Lower lobe of right lung (tissue), 2 donors: ENCODE results near the gene PRODH2. TPM values are rescaled to one million over a fixed set of nuclear protein-coding genes. Genes with fewer than 3 reads are reported as not detected.

Experiments used
- ATAC-seq, 2 donors: fragments of 200-7000 bp; cut with Tn5 transposase; one replicate each; pipeline ENCODE4 v1.9.1; 2020 to 2022; ENCODE audit warnings: mild to moderate bottlenecking in 2 of 2, moderate library complexity in 2 of 2
- DNase-seq: peaks from one replicate; pipeline ENCODE4 v3.0.0-alpha.2; 2020
- H3K27ac ChIP-seq: fragments of 200-600 bp; one replicate; pipeline ENCODE4 v1.8.0; 2022
- H3K27me3 ChIP-seq: fragments of 200-600 bp; one replicate; pipeline ENCODE4 v1.8.0; 2022; ENCODE audit warnings: low read depth
- H3K36me3 ChIP-seq: fragments of 200-600 bp; one replicate; pipeline ENCODE4 v1.8.0; 2022; ENCODE audit warnings: mild to moderate bottlenecking
- H3K4me1 ChIP-seq: fragments of 200-600 bp; one replicate; pipeline ENCODE4 v1.8.0; 2022
- H3K4me3 ChIP-seq: fragments of 200-600 bp; one replicate; pipeline ENCODE4 v1.8.0; 2022; ENCODE audit warnings: mild to moderate bottlenecking
- H3K9me3 ChIP-seq: fragments of 200-600 bp; one replicate; pipeline ENCODE4 v1.8.0; 2022
- intact Hi-C: fragments of 100-400 bp; cut with DNase I; formaldehyde crosslinking; loops from one replicate; pipeline ENCODE4 v1.11.0; 2022
- total RNA-seq: library from RNA; stranded (reverse); fragmentation: NEBNext Ultra II Directional; extraction: Animal tissue kit (Norgen Biotek cat#: 25700); gene quantifications from one replicate; pipeline ENCODE4 v1.2.1, GENCODE V29; 2021
- TF ChIP-seq, protein P1 (sequence below): fragments of 200-600 bp; IDR thresholded peaks from one replicate; pipeline ENCODE4 v1.8.0; 2022; ENCODE audit warnings: antibody characterized with exemption, mild to moderate bottlenecking
- donor health status: DM: no; HTN: yes; CAD: no; lungs with severe emphysema.

Gene PRODH2
- total RNA-seq, 1 donor from 2014 or later = not detected

DNA sequence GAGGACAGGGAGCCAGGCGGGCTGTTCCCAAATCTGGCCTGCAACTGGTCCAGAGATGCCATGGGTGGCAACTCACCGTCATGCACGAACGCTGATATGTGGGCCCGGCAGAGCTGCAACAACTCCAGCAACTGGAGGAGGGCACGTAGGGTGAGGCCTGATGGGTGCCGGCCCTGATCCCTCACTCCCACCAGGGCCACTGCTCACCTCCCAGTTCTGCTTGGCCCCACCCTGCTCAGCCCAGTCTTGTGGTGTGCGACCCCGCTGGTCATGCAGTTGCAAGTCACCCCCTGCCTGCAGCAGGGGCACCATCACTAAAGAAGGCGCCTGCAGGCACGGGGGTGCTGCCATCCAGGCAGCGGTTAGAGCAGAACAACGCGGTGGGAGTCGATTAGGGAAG, 20.3 kb downstream of the PRODH2 start:
- Histone ChIP-seq H3K4me1 (no peaks in the 10 kb centered on the region), H3K27me3 (peaks cover 12% of the 10 kb centered on the region), H3K9me3 (no peaks in the 10 kb centered on the region), H3K27ac (no peak overlapping the region), H3K4me3 (no peak overlapping the region), H3K36me3 (no peaks in the 10 kb centered on the region)
- TF ChIP-seq, protein P1, sequence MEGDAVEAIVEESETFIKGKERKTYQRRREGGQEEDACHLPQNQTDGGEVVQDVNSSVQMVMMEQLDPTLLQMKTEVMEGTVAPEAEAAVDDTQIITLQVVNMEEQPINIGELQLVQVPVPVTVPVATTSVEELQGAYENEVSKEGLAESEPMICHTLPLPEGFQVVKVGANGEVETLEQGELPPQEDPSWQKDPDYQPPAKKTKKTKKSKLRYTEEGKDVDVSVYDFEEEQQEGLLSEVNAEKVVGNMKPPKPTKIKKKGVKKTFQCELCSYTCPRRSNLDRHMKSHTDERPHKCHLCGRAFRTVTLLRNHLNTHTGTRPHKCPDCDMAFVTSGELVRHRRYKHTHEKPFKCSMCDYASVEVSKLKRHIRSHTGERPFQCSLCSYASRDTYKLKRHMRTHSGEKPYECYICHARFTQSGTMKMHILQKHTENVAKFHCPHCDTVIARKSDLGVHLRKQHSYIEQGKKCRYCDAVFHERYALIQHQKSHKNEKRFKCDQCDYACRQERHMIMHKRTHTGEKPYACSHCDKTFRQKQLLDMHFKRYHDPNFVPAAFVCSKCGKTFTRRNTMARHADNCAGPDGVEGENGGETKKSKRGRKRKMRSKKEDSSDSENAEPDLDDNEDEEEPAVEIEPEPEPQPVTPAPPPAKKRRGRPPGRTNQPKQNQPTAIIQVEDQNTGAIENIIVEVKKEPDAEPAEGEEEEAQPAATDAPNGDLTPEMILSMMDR = no peak
- ATAC-seq = no peak
- no peak for DNase-seq
- intact Hi-C loops = no loop called here

DNA sequence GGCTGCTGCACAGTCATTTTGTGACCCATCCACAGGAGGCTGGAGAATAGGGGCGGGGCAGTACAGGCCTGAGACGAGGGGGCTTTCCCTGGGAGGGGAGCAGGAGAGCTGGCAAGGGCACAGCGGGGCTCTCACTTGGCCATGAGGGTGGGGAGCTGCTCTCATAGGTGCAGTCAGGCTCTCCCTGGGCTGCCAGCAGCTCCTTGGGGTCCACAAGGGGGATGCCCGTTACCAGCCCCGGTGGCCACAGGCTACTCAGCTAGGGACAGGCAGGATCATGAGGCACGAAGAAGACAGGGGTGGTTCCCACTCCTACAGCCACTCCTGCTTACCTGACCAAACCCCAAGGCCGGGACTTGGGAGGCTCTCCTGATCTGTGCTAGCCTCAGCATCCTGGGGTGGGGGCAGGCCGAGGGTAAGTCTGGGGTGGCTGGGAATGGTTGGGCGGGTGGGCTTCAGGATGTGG, 20.8 kb downstream of the PRODH2 start:
- H3K4me3 ChIP-seq = no peak overlapping the region
- no peaks in the 10 kb centered on the region for H3K4me1 ChIP-seq
- H3K27me3 ChIP-seq = peaks cover 7% of the 10 kb centered on the region
- no peak overlapping the region for H3K27ac ChIP-seq
- no peaks in the 10 kb centered on the region for H3K36me3 ChIP-seq
- H3K9me3 ChIP-seq = no peaks in the 10 kb centered on the region
- intact Hi-C loops = no loop called here
- DNase-seq (no peak), ATAC-seq (no peak)
- TF ChIP-seq, protein P1 = no peak

DNA sequence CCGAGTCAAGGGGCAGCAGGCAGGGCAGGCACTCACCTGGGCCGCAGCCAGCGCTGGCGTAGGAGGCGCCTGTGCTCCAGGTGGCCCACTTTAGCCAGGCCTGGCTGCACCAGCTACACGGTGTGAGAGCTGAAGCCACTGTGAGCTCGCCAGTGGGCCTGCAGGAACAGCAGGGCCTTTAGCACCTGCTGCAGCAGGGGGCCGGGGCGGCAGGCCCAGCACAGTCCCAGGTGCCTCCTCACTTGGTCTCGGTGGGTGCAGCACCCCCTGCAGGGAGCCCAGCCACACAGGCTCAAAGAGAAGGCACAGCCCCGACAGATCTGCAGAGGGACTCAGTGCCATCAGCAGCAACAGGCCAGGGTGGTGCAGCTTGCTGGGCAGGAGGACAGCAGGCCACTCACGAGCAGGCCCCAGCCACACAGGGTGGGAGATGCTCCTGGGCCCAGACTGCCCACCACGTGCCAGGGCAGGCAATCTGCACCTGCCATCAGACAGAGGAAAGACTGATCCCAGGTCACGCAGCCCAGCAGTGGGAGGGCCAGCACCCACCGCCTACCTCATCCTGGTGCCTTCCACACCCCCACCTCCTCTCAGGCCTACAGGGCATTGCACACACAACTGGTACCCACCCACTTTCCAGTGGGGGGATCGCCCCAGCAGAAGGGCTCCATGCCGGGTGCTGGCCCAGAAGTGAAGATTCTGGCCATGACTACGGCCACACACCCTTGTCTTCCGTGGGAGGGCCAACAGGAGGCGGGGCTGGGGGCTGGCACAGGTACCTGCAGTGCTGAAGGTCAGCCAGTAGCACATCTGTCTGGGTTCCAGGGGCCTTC, 21.4 kb downstream of the PRODH2 start:
- Histone ChIP-seq H3K9me3 (no peaks in the 10 kb centered on the region), H3K27me3 (peaks cover 3% of the 10 kb centered on the region), H3K4me3 (no peak overlapping the region), H3K27ac (no peak overlapping the region), H3K36me3 (no peaks in the 10 kb centered on the region), H3K4me1 (no peaks in the 10 kb centered on the region)
- ATAC-seq = no peak
- intact Hi-C loops = no loop called here
- no peak for DNase-seq
- TF ChIP-seq, protein P1 = no peak

DNA sequence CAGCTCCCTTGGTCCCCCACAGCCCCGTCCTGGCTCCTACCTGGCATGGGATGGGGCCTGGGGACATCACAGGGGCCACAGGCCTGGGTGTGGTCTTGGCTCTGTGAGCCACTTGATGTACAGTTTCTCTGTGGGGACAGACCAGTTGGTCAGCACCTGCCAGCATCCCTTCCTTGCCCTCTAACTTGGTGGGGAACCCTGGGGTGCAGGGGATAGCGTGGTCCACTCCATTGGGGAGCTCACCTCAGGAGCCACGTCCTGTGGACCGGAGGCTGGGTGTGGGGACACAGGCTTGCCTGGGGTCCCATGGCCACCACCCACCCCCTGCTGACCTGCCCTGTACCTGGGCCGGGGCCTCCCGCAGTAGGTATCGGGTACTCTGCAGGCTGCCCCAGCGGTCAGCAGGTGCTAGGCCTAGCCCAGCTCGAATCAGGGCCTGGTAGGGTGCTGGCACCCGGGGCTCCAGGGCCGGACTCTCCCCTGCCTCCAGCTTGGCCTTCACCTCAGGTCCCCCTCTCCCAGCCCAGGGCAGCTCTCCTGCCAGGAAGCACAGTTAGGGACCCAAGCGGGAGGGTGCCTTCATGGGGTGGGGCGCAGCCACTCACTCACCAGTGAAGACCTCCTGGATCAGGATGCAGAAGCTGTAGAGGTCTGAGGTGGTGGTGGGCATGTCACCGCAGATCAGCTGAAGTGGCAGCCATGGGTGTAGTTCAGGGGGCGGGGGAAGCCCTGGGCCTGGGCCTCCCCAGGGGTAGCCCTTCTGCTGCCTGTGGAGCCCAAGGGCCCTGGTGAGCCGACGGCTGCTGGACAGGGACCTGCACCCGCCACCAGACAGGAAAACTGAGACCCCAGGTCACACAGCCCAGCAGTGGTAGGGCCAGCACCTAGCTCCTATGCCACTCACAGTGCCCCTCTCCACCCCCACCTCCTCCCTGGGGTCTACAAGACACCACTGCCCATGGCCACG, 22.4 kb downstream of the PRODH2 start:
- intact Hi-C loops = no loop called here
- ATAC-seq (peak in 1 of 2 donors; percentile 4), DNase-seq (no peak)
- no peaks in the 10 kb centered on the region for H3K4me1 ChIP-seq
- H3K27ac ChIP-seq = no peak overlapping the region
- peaks cover 3% of the 10 kb centered on the region for H3K27me3 ChIP-seq
- H3K36me3 ChIP-seq = no peaks in the 10 kb centered on the region
- no peak overlapping the region for H3K4me3 ChIP-seq
- no peaks in the 10 kb centered on the region for H3K9me3 ChIP-seq
- TF ChIP-seq, protein P1 = no peak

DNA sequence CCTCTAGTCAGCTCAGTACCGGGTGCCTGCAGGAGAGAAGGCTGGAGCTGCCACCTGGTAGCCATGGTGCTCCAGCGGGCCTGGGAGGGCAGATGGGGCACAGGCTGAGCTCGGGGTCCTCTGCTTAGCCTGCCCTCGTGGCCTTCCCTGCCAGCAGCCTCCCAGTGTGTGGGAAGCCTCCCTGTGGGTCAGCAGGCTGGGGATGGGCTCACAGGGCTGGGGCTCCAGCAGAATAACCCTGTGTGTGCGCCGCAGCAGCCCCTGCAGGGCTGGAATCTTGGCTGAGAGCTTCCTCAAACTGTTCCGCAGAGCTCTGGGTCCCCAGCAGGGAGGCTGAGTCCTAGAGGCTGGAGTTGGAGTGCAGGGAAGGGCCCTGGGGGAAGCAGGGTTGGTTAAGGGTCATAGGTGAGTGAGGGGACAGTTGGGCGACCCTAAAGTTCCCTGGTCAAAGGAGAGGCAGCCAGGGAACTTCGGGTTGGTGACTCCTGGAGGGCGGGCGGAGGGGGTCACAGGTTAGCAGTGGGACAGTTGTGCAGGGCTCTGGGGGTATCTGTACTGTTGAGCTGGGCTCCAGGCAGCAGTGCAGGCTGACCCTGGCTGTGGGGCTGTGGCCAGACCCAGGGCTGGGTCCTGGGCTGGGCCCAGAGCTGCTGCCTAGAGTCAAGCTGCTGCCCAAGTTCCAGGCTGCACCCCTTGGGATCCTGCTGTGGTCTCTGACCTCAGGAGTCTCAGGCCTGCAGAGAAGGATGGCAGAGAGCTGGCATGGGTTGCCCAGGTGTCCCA, 23.3 kb downstream of the PRODH2 start:
- Histone ChIP-seq H3K36me3 (no peaks in the 10 kb centered on the region), H3K9me3 (no peaks in the 10 kb centered on the region), H3K27me3 (peaks cover 3% of the 10 kb centered on the region), H3K4me1 (no peaks in the 10 kb centered on the region), H3K4me3 (no peak overlapping the region), H3K27ac (no peak overlapping the region)
- intact Hi-C loops = no loop called here
- DNase-seq = no peak
- TF ChIP-seq, protein P1 = no peak
- no peak for ATAC-seq
